GM23248 (cell line): ENCODE data around the gene LRRFIP1.

ENCODE experiments used
- EZH2 ChIP-seq: fragments of 200-600 bp; sonication (generic); IDR thresholded peaks from 2 replicates; pipeline ENCODE4 v1.6.1; 2018; ENCODE audit warnings: antibody characterized with exemption, mild to moderate bottlenecking; ENCODE audit not compliant: insufficient read depth, poor library complexity, severe bottlenecking
- EZH2phosphoT487 ChIP-seq: fragments of 200-600 bp; sonication (generic); IDR thresholded peaks from 2 replicates; pipeline ENCODE4 v1.6.1; 2018; ENCODE audit warnings: antibody characterized with exemption, moderate library complexity, mild to moderate bottlenecking, low read depth; ENCODE audit not compliant: insufficient read depth

GRCh38 chr2:237772513-237772912, 145.1 kb downstream of the LRRFIP1 start:
- TF ChIP-seq EZH2 (no peak), EZH2phosphoT487 (no peak)
